K562 (cell line): ENCODE measurements around the gene TBC1D16. TPM values are rescaled to one million over a fixed set of nuclear protein-coding genes. Genes with fewer than 3 reads are reported as not detected.

ENCODE experiments used
- ATAC-seq: fragments of 200-7000 bp; cut with Tn5 transposase; 3 replicates; pipeline ENCODE4 v1.9.1; 2020; ENCODE audit warnings: moderate library complexity
- BruUV-seq: library from RNA; stranded (reverse); fragments of 400-500 nt; replicated peaks from 2 replicates; lab custom pipeline; 2021; lab: Mats Ljungman, UMichigan
- CTCF ChIA-PET: fragments of 300-600 bp; formaldehyde crosslinking; extraction: SDS; loops from one replicate; lab custom pipeline; 2021; ENCODE audit warnings: low intra/inter-chr PET ratio; lab: Yijun Ruan, JAX
- POLR2A ChIA-PET: fragments of 300-600, 350-650 bp; sonication (Branson Sonifier 250); formaldehyde crosslinking; extraction: SDS; loops from one replicate; lab custom pipeline; 2021; ENCODE audit warnings: antibody characterized with exemption, inconsistent platforms; lab: Yijun Ruan, JAX
- DNase-seq, 4 experiments: peaks; one replicate each; pipeline versions ENCODE4 v3.0.0 to v3.0.0-alpha.2; 2011 to 2018; ENCODE audit warnings: low spot score in 3 of 4, mixed read lengths in 3 of 4; ENCODE audit errors: extremely low read depth in 1 of 4
- FAIRE-seq: peaks from 2 replicates; lab custom pipeline; 2011; peaks lifted over from hg19 to GRCh38; lab: Jason Lieb, UNC
- H2AFZ ChIP-seq: 2 replicates; pipeline ENCODE4 v1.6.0; 2011; ENCODE audit warnings: low read depth, low read length, control low read depth, inconsistent platforms
- H3K27ac ChIP-seq: fragments of 200-600 bp; 3 replicates; pipeline ENCODE4 v1.8.0; 2011; ENCODE audit warnings: low read depth, mild to moderate bottlenecking, control low read depth, inconsistent platforms, low read length, moderate library complexity, mixed read lengths; ENCODE audit errors: extremely low read depth
- H3K27me3 ChIP-seq, 2 experiments: fragments of 300-600 bp in 1 of 2; 2 replicates in 1 of 2; 3 replicates in 1 of 2; pipeline versions ENCODE4 v1.6.0 to v1.8.0; 2011; ENCODE audit warnings: inconsistent platforms in 2 of 2, low read length in 2 of 2, mild to moderate bottlenecking in 1 of 2, mixed read lengths in 1 of 2, moderate library complexity in 1 of 2; ENCODE audit not compliant: control insufficient read depth in 2 of 2, insufficient read depth in 2 of 2
- H3K36me3 ChIP-seq: fragments of 300-600 bp; 3 replicates; pipeline ENCODE4 v1.8.0; 2011; ENCODE audit warnings: mild to moderate bottlenecking, low read length, inconsistent platforms; ENCODE audit not compliant: control insufficient read depth, insufficient read depth
- H3K4me1 ChIP-seq, 2 experiments: fragments of 200-600 bp in 1 of 2; replicated peaks in 1 of 2; 2 replicates in 1 of 2; 3 replicates in 1 of 2; pipeline versions ENCODE4 v1.5.1 to v1.8.0; 2011; ENCODE audit warnings: inconsistent platforms in 2 of 2, low read length in 2 of 2, mild to moderate bottlenecking in 1 of 2, mixed read lengths in 1 of 2, moderate library complexity in 1 of 2; ENCODE audit not compliant: control insufficient read depth in 2 of 2, insufficient read depth in 2 of 2
- H3K4me2 ChIP-seq: 2 replicates; pipeline ENCODE4 v1.6.1; 2011; ENCODE audit warnings: low read length, control low read depth, inconsistent platforms, mixed read lengths; ENCODE audit not compliant: insufficient read depth
- H3K4me3 ChIP-seq: fragments of 200-600 bp; sonication (generic), shearing (Covaris generic); 2 replicates; pipeline ENCODE4 v1.5.1; 2016; ENCODE audit warnings: control low read depth, inconsistent platforms
- H3K79me2 ChIP-seq: fragments of 200-600 bp; 3 replicates; pipeline ENCODE4 v1.8.0; 2011; ENCODE audit warnings: low read length, inconsistent platforms; ENCODE audit not compliant: control insufficient read depth, insufficient read depth
- H3K9ac ChIP-seq, 2 experiments: 2 replicates each; pipeline versions ENCODE4 v1.6.0 to v1.6.1; 2011; ENCODE audit warnings: low read depth in 2 of 2, low read length in 2 of 2, control low read depth in 1 of 2, inconsistent platforms in 1 of 2, mild to moderate bottlenecking in 1 of 2, mixed read lengths in 1 of 2; ENCODE audit not compliant: insufficient read depth in 1 of 2
- H3K9me1 ChIP-seq: one replicate; pipeline ENCODE4 v1.6.0; 2011; ENCODE audit warnings: inconsistent platforms, mild to moderate bottlenecking, low read length, moderate library complexity; ENCODE audit not compliant: control insufficient read depth, insufficient read depth
- H3K9me3 ChIP-seq: replicated peaks from 2 replicates; pipeline ENCODE4 v1.5.1; 2011; ENCODE audit warnings: low read depth, low read length, inconsistent platforms; ENCODE audit not compliant: control insufficient read depth, insufficient read depth
- H4K20me1 ChIP-seq: replicated peaks from 2 replicates; pipeline ENCODE4 v1.6.1; 2011; ENCODE audit warnings: low read length, inconsistent platforms, mixed read lengths; ENCODE audit not compliant: control insufficient read depth, insufficient read depth
- EWSR1 ChIP-seq: fragments of 450-650 bp; IDR thresholded peaks from 2 replicates; pipeline ENCODE4 v1.6.1; 2018; ENCODE audit warnings: borderline replicate concordance, mild to moderate bottlenecking, low read depth, moderate library complexity; ENCODE audit not compliant: partially characterized antibody
- MAZ ChIP-seq, 2 experiments: fragments of 450-650 bp in 1 of 2; sonication (generic) in 1 of 2; formaldehyde crosslinking; IDR thresholded peaks in 1 of 2; conservative IDR thresholded peaks in 1 of 2; 2 replicates each; pipeline versions ENCODE4 v1.4.0 to v1.5.0; 2020; ENCODE audit warnings: mild to moderate bottlenecking in 1 of 2, missing genetic modification reagents in 1 of 2
- POLR2G ChIP-seq: fragments of 200-400 bp; formaldehyde crosslinking; IDR thresholded peaks from 2 replicates; pipeline ENCODE4 v1.6.1; 2017; ENCODE audit warnings: low read depth, mild to moderate bottlenecking, antibody characterized with exemption, low read length, moderate library complexity
- ZBTB33 ChIP-seq: sonication (generic); formaldehyde crosslinking; IDR thresholded peaks from 2 replicates; pipeline ENCODE4 v1.8.1; 2023; ENCODE audit warnings: mild to moderate bottlenecking, missing genetic modification reagents
- ZNF146 ChIP-seq: IDR thresholded peaks from one replicate; pipeline ENCODE4 v1.6.1; 2018; ENCODE audit warnings: missing compliant biosample characterization; ENCODE audit not compliant: unreplicated experiment
- ZNF584 ChIP-seq: fragments of 200-800 bp; sonication (Bioruptor generic); IDR thresholded peaks from 2 replicates; pipeline ENCODE4 v1.6.1; 2016; ENCODE audit warnings: low read depth, mild to moderate bottlenecking, missing genetic modification characterization, missing compliant biosample characterization
- ZSCAN29 ChIP-seq: fragments of 450-650 bp; IDR thresholded peaks from 2 replicates; pipeline ENCODE4 v1.6.1; 2017
- WGBS: fragments of 100-300 bp; shearing (Covaris generic); methylation state at CpG from one replicate; pipeline ENCODE4 v1.1.6; 2016; ENCODE audit warnings: low coverage, mixed read lengths; ENCODE audit not compliant: insufficient coverage; ENCODE audit errors: missing lambda C conversion rate; 5-methylcytosine and 5-hydroxymethylcytosine counted together
- in situ Hi-C: fragments of 300-500 bp; cut with MboI; formaldehyde crosslinking; loops from 4 replicates; pipeline ENCODE4 v1.15.0; 2018; ENCODE audit warnings: inconsistent platforms, mixed read lengths
- intact Hi-C: fragments of 100-400 bp; cut with micrococcal nuclease; formaldehyde crosslinking; loops from 2 replicates; pipeline ENCODE4 v1.14.2; 2022
- polyA plus RNA-seq, 8 experiments: library from polyadenylated mRNA; depleted of rRNA in 4 of 8; stranded (reverse) in 5 of 8; unstranded in 3 of 8; fragments of >200 nt; fragmentation: Nextera tagmentation in 2 of 8; fragmentation: Illumina TruSeq in 1 of 8; extraction: Ambion mirVana in 2 of 8; extraction: Trizol in 1 of 8; gene quantifications; 2 replicates each; pipeline versions ENCODE4 v1.2.1 to v1.2.3, GENCODE V29; 2011 to 2014; ENCODE audit warnings: inconsistent platforms in 1 of 8, missing spikeins in 1 of 8
- total RNA-seq, 7 experiments: library from RNA; depleted of rRNA in 6 of 7; stranded (reverse); fragments of >200 nt in 6 of 7; fragmentation: Illumina TruSeq in 2 of 7; extraction: Trizol in 2 of 7; gene quantifications; 2 replicates each; pipeline versions ENCODE4 v1.2.1 to v1.2.3, GENCODE V29; 2011 to 2021; ENCODE audit warnings: low replicate concordance in 1 of 7
- TF ChIP-seq, protein P1 (sequence below), 3 experiments: fragments of 200-800 bp in 1 of 3; sonication (Bioruptor generic) in 1 of 3; sonication (generic) in 1 of 3; formaldehyde crosslinking in 1 of 3; IDR thresholded peaks; 2 replicates each; pipeline versions ENCODE4 v1.6.1 to v1.8.0; 2016 to 2022; ENCODE audit warnings: mild to moderate bottlenecking in 2 of 3, missing compliant biosample characterization in 2 of 3, missing genetic modification characterization in 2 of 3, missing genetic modification reagents in 1 of 3

The TBC1D16 gene
- total and polyA plus RNA-seq, 9 of the 15 experiments (the other 6 are each of a cell fraction or from before 2014, with no cell fraction given): 0.01 to 0.20 (median 0.03) TPM; not detected in 1

GRCh38 chr17:79991924-79992648 lies 43.6 kb downstream of the TBC1D16 start:
- H3K9me1 ChIP-seq: no peaks in the 10 kb centered on the region
- TF ChIP-seq ZNF584 (CRISPR knock-in tag): no peak
- 0 out of 4 replicates have a peak, but pooled peaks of 1 of the 2 experiments have one; percentile 2 for TF ChIP-seq MAZ (CRISPR knock-in tag; conservative IDR thresholded peaks at IDR 0.05 in 1 of 2, IDR thresholded peaks at IDR 0.05 in 1 of 2)
- no peak for TF ChIP-seq EWSR1
- no peak for TF ChIP-seq ZNF146
- TF ChIP-seq POLR2G: peak; percentile 35; the same call in 1 of the 2 replicates
- TF ChIP-seq, protein P1, sequence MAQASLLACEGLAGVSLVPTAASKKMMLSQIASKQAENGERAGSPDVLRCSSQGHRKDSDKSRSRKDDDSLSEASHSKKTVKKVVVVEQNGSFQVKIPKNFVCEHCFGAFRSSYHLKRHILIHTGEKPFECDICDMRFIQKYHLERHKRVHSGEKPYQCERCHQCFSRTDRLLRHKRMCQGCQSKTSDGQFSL (CRISPR knock-in tag; IDR thresholded peaks at IDR 0.05): no peak
- TF ChIP-seq, protein P1 (tag; IDR thresholded peaks at IDR 0.05): 0 out of 4 replicates have a peak, but pooled peaks of 1 of the 2 experiments have one; percentile 54
- TF ChIP-seq ZBTB33 (CRISPR knock-in tag): peak; percentile 55; the same call in 1 of the 2 replicates
- TF ChIP-seq ZSCAN29: peak; percentile 97
- TF ChIP-seq, all 486 proteins: peak for 5
- DNase-seq: no peak
- peak overlapping the region in 1 of 2 experiments; percentile 35; a peak in 1 of 4 replicates for H3K9ac ChIP-seq
- ATAC-seq: peak; percentile 43
- H3K36me3 ChIP-seq: no peaks in the 10 kb centered on the region
- H3K27ac ChIP-seq: no peak overlapping the region
- no peak overlapping the region for H3K4me2 ChIP-seq
- H3K9me3 ChIP-seq: no peaks in the 10 kb centered on the region
- no peaks in the 10 kb centered on the region for H3K79me2 ChIP-seq
- POLR2A ChIA-PET: interaction anchor here (0.6 to 1.0 kb wide), 3 partner anchors 16 to 242 kb away, joined by 3 to 4 read pairs (median 4); partner anchors contain the start of gene CBX4
- BruUV-seq: no TSS peak
- 0 out of 2 replicates have a peak overlapping the region, but pooled peaks have one; percentile 10 for H2AFZ ChIP-seq
- CTCF ChIA-PET: interaction anchor here (0.6 kb wide), 2 partner anchors 152 to 755 kb away, joined by 4 to 5 read pairs; no protein-coding TSS in a partner anchor
- H3K4me1 ChIP-seq: peaks cover 16 to 34% of the 10 kb centered on the region in 2 experiments
- no peak overlapping the region for H3K4me3 ChIP-seq
- H3K27me3 ChIP-seq: peaks cover 38 to 69% of the 10 kb centered on the region in 2 experiments
- intact Hi-C loops: loop anchor here (5.0 kb wide), 1 partner anchor 180 kb away; no protein-coding TSS in a partner anchor
- in situ Hi-C loops: no loop called here
- peaks cover 7% of the 10 kb centered on the region for H4K20me1 ChIP-seq
- no peak for FAIRE-seq
- WGBS: 32% methylated on average over 28 of the region's 44 CpGs
